NCI-H460 (cell line): ENCODE results near the gene ASCL2. TPM values are rescaled to one million over a fixed set of nuclear protein-coding genes. Genes with fewer than 3 reads are reported as not detected.

Experiments used
- DNase-seq: peaks from one replicate; pipeline ENCODE4 v3.0.0-alpha.2; 2016; ENCODE audit warnings: low read depth; ENCODE audit errors: extremely low read depth
- total RNA-seq: library from RNA; depleted of rRNA; stranded (reverse); fragments of >200 nt; shearing (Covaris generic); gene quantifications from 2 replicates; pipeline ENCODE4 v1.2.3, GENCODE V29; 2014

ASCL2 gene
- total RNA-seq, 1 experiment from 2014 or later = not detected

DNA sequence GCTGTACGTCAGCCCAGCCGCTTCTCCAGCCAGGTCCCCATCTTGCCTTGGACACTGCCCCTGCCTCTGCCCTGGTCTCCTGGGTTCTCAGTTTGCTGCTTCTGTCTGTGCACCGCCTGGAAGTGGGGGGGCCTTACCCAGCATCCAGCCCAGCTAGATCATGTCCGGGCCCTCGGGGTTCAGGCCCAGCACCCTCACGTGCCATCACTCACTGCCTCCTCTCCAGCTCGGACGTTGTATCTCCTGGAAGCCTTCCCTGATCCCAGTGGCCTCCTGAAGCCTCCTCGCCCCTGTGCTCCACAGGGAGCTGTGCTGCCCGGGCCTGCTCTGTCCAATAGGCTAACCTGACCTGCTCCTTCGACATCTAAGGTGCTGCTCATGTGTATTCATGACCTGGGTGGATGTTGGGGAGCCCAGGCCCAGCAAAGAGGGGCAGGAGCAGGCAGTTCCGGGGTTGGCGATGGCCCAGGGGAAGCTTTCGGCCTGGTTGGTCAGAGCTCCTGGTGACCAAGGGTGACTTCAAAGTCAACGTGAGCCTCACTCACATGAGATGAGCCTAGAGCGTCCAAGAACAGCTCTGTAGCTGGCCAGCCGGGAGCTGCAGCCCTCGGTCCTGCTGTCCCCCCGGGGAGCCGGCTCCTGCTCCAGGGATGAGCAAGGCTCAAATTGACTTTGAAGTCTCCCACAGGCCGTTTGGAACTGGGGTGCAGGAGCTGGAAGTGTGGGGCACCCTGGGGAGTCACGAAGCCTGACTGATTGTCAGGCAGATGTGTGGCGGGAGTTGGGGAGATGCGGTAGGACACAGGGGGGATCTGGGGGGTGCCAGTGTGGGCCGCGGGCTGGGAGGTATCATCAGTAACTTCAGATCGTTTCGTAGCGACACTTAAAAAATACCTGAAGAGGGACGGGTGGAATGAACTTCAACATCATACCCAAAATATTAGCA is 5.2 kb upstream of the ASCL2 start:
- DNase-seq = no peak

DNA sequence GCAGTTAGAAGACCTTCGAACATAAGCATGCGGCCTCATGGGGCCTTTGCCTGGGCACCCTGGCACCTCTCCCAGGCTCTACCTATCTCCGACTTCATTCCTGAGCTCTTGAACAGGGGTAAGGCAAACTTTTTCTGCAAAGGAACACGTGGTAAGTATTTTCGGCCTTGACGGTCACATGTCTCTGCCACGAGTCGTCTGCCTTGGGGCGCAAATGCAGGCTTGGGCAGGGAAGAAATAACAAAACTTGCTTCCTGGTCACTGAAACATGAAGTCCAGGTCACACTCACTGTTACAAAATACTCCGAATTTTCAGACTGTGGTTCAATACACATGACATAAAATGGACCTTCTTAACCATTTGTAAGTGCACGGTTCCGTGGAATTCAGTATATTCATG is 3.4 kb upstream of the ASCL2 start:
- no peak for DNase-seq

DNA sequence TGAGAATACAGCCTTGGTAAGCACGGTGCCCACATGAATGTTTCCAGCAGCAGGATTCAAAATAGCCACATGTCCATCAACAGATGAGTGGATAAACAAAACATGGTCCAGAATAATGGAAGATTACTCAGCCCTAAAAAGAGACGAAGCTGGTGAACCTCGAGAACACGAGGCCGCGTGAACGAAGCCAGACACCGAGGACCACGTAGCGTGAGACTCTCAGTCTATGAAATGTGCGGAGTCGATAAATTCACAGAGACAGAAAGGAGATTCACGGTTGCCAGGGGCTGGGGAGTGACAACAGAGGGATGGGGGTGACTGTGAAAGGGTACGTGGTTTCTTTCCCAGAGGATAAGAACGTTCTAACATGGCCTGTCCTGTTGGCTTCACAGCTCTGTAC is 2.9 kb upstream of the ASCL2 start:
- DNase-seq = no peak

GRCh38 chr11:2272946-2273280 is 2.5 kb upstream of the ASCL2 start:
- no peak for DNase-seq

GRCh38 chr11:2272228-2272945 is 2.0 kb upstream of the ASCL2 start:
- no peak for DNase-seq

DNA sequence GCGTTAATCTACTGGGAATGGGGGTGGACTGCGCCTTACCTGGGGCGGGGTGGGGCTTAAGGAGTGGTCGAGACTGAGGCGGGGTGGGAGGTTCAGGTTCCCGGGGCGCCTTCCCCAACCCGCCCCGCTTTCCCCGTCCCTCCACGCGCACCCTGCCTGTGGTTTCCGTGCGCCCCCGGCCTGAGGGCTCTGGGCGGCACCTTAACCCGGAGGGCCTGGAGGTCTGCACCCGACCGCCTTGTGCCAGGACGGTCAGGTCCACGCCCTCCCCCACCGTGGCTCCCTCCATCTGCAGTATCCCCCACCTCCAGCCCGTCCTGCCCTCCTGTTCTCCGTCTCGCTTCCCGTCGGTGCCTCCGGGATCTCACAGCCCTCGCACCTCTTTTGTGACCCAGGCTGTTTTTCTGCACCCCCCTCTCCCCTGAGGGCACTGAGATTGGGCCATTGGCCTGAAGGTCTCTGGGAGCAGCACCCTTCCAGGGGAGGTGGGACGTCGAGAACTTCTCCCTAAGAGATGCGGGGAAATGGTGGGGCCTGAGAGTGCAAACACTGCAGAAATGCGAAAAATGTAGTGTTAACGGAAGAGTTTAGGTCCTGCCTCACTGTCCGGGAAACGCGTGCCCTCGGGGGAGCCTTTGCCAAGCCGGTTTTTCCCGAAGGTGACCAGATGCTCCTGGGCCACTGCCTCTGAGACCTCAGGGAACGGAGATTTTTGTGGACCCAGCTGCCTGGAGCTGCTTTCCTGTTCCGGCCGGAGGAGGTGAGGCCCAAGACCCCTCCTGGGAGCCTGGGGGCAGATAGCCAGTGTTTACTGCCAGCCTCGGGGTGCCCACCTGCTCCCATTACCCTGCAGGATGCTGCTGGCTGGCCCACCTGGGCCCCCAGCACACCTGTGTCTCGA is 1.2 kb upstream of the ASCL2 start:
- no peak for DNase-seq

GRCh38 chr11:2271077-2271326 is 614 bp upstream of the ASCL2 start:
- DNase-seq = no peak

DNA sequence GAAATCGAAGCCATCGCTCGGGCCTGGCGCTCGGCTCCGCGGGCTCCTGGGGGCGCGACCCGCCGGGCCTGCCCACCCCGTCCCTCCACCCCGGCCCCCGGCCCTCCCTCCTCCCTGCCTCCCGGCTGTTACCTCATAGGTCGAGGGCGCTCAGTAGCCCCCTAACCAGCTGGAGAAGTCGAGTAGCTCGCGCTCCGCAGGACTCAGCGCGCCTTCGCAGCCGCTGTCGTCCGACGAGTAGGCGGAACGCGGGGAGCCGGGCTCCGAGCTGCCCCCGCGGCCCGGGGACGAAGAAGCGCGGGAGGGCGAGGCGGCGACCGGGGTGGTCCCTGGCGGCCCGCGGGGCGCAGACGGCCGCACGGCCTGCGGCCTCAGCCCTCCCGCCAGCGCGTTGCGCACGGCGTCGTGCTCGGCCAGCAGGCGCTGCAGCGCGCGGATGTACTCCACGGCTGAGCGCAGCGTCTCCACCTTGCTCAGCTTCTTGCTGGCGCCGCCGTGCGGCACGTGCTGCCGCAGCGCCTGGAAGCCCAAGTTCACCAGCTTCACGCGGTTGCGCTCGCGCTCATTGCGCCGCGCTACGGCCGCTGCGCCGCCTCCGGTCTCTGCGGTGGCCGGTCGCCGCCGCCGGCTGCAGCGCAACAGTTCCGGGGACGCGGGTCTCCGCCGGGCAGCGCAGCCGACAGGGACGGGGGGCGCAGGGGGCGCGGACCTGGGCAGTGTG is 627 bp downstream of the ASCL2 start:
- DNase-seq = no peak

GRCh38 chr11:2268729-2269600 is 1.4 kb downstream of the ASCL2 start:
- no peak for DNase-seq

DNA sequence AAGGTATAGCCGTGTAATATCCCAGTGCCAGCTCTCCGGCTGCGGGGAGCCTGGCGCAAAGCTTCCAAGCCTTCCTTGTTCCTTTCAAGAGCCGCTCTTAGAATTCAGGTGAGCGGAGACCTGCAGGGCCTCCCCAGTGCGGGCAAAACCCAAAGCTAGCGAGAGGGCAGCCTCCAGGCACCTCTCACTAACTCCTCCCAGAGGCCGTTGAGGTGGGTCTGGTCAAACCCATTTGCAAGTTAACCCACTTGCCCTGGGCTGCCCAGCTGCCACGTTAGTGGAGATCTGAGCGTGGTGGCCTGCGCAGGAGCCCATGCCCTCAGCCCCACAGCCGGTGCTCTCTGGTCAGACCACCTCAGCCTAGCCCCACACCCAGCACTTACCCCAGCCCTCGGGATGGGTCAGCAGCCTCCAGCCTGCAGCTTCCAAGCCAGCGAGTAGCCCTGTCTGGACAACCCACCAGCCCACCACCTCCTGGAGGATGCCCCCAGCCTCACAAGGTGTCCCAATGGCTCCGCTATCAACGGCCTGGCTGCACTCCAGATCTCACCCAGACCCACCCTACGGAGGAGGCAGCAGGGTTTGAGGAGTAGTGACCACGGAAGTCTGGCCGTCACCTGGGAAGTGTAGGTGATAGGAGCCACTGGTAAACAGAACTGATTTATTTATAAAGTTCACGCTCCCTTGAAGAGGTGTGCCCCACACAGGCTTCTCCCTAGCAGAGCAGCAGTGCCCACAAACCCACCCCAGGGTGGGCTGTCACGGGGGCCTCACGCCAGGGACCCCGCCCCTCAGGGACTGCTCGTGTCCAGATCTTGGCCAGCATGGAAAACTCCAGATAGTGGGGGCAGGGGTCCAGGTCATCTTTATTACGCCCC is 2.3 kb downstream of the ASCL2 start:
- DNase-seq = no peak

GRCh38 chr11:2267306-2267850 is 3.0 kb downstream of the ASCL2 start:
- no peak for DNase-seq

DNA sequence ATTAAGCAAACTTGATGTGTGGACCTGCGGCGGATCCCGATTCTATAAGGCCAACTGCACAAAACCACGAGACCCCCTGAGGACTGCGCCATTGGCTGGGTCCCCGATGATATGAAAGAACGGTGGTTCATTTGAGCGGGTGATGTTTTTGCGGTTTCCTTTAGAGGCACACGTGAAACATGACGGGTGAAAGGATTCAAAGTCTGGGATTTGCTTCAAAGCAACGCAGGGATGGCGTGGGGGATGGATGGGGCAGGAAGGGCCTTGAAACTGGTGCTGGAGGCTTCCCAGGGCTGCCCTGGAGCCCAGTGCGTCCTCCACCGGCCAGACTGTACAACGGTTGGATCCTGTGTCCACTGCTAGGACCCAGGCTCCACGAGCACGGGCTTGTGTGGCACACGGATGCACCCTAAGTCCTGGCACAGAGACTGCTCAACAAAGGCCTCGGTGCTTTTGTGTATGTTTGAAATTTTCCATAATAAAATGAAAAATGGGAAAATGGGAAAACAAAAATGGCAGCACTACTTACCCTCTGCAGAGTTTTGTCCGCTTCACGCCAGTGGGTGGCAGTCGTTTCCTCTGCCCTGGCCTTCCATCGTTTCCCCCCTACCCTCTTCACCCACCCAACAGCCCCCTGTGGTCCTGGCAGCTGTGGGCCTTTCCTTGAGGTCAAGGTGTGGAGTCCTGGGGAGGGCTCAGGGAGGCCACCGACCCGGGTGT is 3.6 kb downstream of the ASCL2 start:
- no peak for DNase-seq

- DNase-seq = no peak
Observed at GRCh38 chr11:2265854-2266585, 4.4 kb downstream of the ASCL2 start.

GRCh38 chr11:2265396-2265795 is 5.0 kb downstream of the ASCL2 start:
- DNase-seq = no peak

GRCh38 chr11:2264366-2265053 is 5.9 kb downstream of the ASCL2 start:
- DNase-seq = no peak

DNA sequence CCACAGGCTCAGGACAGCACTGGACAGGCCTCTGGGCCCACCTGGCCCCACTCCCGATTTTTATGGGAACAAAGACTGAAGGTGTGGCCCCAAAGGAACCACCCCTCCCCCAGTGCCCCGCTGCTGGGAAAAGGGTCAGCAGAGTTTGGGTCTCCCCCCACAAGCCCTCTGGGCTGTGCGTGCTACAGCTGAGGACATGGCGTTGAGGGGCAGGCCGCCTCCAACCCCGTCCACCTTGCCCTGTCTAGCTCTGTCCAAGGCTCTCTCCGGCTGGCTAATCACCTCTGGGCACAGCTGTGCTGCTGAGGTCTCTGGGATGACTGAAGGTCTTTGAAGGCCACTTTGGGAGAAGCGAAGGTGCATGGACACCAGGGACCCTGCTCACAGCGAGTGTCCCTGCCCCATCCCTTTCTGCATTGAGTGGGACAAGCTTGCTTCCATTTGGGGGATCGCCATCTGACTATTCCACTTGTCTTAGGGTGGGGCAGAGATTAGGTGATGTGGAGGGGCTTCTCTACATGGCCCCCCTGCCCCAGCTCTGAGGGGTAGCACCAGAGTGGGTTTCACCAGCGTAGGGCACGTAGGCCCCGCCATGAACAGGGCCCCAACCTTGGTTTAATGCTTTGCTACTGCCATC is 6.5 kb downstream of the ASCL2 start:
- no peak for DNase-seq
